Inferior parietal cortex (tissue), 1 donor: Measurements from ENCODE around the gene CAMSAP1.

Experiments
- DNase-seq: peaks from one replicate; pipeline ENCODE4 v3.0.0-alpha.2; 2016; ENCODE audit errors: extremely low spot score

The CAMSAP1 gene

GRCh38 chr9:135761150-135761844, 146.0 kb downstream of the CAMSAP1 start:
- DNase-seq = no peak

- no peak for DNase-seq
Measured at GRCh38 chr9:135760465-135760864, 146.9 kb downstream of the CAMSAP1 start.

GRCh38 chr9:135759676-135760300, 147.6 kb downstream of the CAMSAP1 start:
- DNase-seq = no peak

GRCh38 chr9:135758870-135759269, 148.5 kb downstream of the CAMSAP1 start:
- no peak for DNase-seq
